Omental fat pad (tissue), 4 donors: ENCODE data around the gene NOXA1. TPM values are rescaled to one million over a fixed set of nuclear protein-coding genes. Genes with fewer than 3 reads are reported as not detected.
A peak's percentile ranks its signal among the peaks of the same experiment; 100 is the strongest.

Experiments used
- ATAC-seq: fragments of 150-250 bp; one replicate; pipeline ENCODE4 v1.9.1; 2016; ENCODE audit warnings: mild to moderate bottlenecking, moderate library complexity; ENCODE audit not compliant: low FRiP score
- DNase-seq: peaks from one replicate; pipeline ENCODE4 v3.0.0-alpha.2; 2019; ENCODE audit warnings: low spot score
- CTCF ChIP-seq, 3 donors: fragments of 450-650 bp; IDR thresholded peaks; one replicate each; pipeline ENCODE4 v1.5.1; 2016 to 2017; ENCODE audit warnings: antibody characterized with exemption in 3 of 3, mild to moderate bottlenecking in 3 of 3, moderate library complexity in 2 of 3
- total RNA-seq, 4 donors: library from RNA; depleted of rRNA; stranded (reverse); fragments of >200 nt; gene quantifications; one replicate each; pipeline ENCODE4 v1.1.0, GENCODE V29; 2016

NOXA1 gene
- total RNA-seq, 4 donors from 2014 or later = 0.84 to 3.8 (median 2.1) TPM

GRCh38 chr9:137479892-137480685, 56.9 kb downstream of the NOXA1 start:
- no peak for TF ChIP-seq CTCF (IDR thresholded peaks at IDR 0.05)
- DNase-seq (no peak), ATAC-seq (peak; percentile 17)

GRCh38 chr9:137480686-137481683, 57.8 kb downstream of the NOXA1 start:
- no peak for TF ChIP-seq CTCF (IDR thresholded peaks at IDR 0.05)
- ATAC-seq (no peak), DNase-seq (no peak)

- ATAC-seq = peak; percentile 80
- DNase-seq = no peak
- TF ChIP-seq CTCF (IDR thresholded peaks at IDR 0.05) = no peak
These were observed 59.0 kb downstream of the NOXA1 start for GRCh38 chr9:137482094-137482781.

Other genes starting within 250 kb of the NOXA1 start
- 10 to 100 TPM; 17.4 to 38.8 (median 22.8) TPM for gene ANAPC2, start 234.8 kb upstream of the NOXA1 start, total RNA-seq
- gene SSNA1, start 234.7 kb upstream of the NOXA1 start, total RNA-seq = 10 to 100 TPM; 51.2 to 78.2 (median 67.1) TPM
- gene TPRN, start 222.7 kb upstream of the NOXA1 start, total RNA-seq = 1 to 10 TPM; 3.6 to 6.5 (median 4.9) TPM
- gene TMEM203, start 217.7 kb upstream of the NOXA1 start, total RNA-seq = 10 to 100 TPM; 21.6 to 29.1 (median 27.1) TPM
- gene NDOR1, start 217.7 kb upstream of the NOXA1 start, total RNA-seq = 1 to 10 TPM; 5.6 to 6.6 (median 6.1) TPM
- 1 to 10 TPM in 1 of 4 donors, under 1 TPM in 2, not detected in 1; 0.65 to 1.0 (median 0.72) TPM for gene RNF208, start 201.2 kb upstream of the NOXA1 start, total RNA-seq
- under 1 TPM in 3 of 4 donors, not detected in 1; 0.36 to 0.65 (median 0.38) TPM for gene CYSRT1, start 198.2 kb upstream of the NOXA1 start, total RNA-seq
- gene RNF224, start 195.9 kb upstream of the NOXA1 start, total RNA-seq = under 1 TPM in 1 of 4 donors, not detected in 3; 0.19 TPM
- not detected for gene SLC34A3, start 192.5 kb upstream of the NOXA1 start, total RNA-seq
- 100 to 1,000 TPM; 197 to 452 (median 288) TPM for gene TUBB4B, start 182.1 kb upstream of the NOXA1 start, total RNA-seq
- under 1 TPM in 1 of 4 donors, not detected in 3; 0.56 TPM for gene STPG3, start 172.1 kb upstream of the NOXA1 start, total RNA-seq
- 10 to 100 TPM; 22.2 to 42.8 (median 34.2) TPM for gene NELFB, start 168.1 kb upstream of the NOXA1 start, total RNA-seq
- 10 to 100 TPM in 3 of 4 donors, 1 to 10 TPM in 1; 9.8 to 17.7 (median 11.6) TPM for gene TOR4A, start 145.7 kb upstream of the NOXA1 start, total RNA-seq
- gene NRARP, start 121.1 kb upstream of the NOXA1 start, total RNA-seq = 10 to 100 TPM in 1 of 4 donors, 1 to 10 TPM in 3; 4.6 to 12.3 (median 7.2) TPM
- 10 to 100 TPM in 3 of 4 donors, 1 to 10 TPM in 1; 8.3 to 18.3 (median 10.5) TPM for gene EXD3, start 231 bp upstream of the NOXA1 start, total RNA-seq
- not detected for gene ENTPD8, start 18.0 kb downstream of the NOXA1 start, total RNA-seq
- gene NSMF, start 35.9 kb downstream of the NOXA1 start, total RNA-seq = 10 to 100 TPM; 29.6 to 59.9 (median 31.5) TPM
- 10 to 100 TPM in 3 of 4 donors, 1 to 10 TPM in 1; 7.1 to 23.1 (median 13.9) TPM for gene PNPLA7, start 127.0 kb downstream of the NOXA1 start, total RNA-seq
- 10 to 100 TPM; 41.2 to 82.9 (median 66.6) TPM for gene MRPL41, start 128.5 kb downstream of the NOXA1 start, total RNA-seq
- gene DPH7, start 155.5 kb downstream of the NOXA1 start, total RNA-seq = 10 to 100 TPM; 14.4 to 40.5 (median 29.1) TPM
- 10 to 100 TPM in 3 of 4 donors, 1 to 10 TPM in 1; 9.5 to 22.1 (median 11.7) TPM for gene ZMYND19, start 167.1 kb downstream of the NOXA1 start, total RNA-seq
- 10 to 100 TPM; 23.4 to 39.2 (median 33.3) TPM for gene ARRDC1, start 182.3 kb downstream of the NOXA1 start, total RNA-seq
- 100 to 1,000 TPM in 1 of 4 donors, 10 to 100 TPM in 3; 57.6 to 103 (median 76.8) TPM for gene EHMT1, start 195.6 kb downstream of the NOXA1 start, total RNA-seq